Fibroblast of lung (primary cell): ENCODE measurements around the gene CD109.

ENCODE experiments used
- CTCF ChIP-seq, 2 donors: IDR thresholded peaks in 1 of 2; conservative IDR thresholded peaks in 1 of 2; 1 replicate in 1 of 2; 2 replicates in 1 of 2; pipeline ENCODE4 v1.5.1; 2011 to 2012; ENCODE audit warnings: low read length in 2 of 2, control low read depth in 1 of 2, inconsistent platforms in 1 of 2, low read depth in 1 of 2, mild to moderate bottlenecking in 1 of 2
- EZH2 ChIP-seq: IDR thresholded peaks from 2 replicates; pipeline ENCODE4 v1.5.1; 2012; ENCODE audit warnings: low read length, control low read depth, mild to moderate bottlenecking; ENCODE audit errors: missing control alignments

DNA sequence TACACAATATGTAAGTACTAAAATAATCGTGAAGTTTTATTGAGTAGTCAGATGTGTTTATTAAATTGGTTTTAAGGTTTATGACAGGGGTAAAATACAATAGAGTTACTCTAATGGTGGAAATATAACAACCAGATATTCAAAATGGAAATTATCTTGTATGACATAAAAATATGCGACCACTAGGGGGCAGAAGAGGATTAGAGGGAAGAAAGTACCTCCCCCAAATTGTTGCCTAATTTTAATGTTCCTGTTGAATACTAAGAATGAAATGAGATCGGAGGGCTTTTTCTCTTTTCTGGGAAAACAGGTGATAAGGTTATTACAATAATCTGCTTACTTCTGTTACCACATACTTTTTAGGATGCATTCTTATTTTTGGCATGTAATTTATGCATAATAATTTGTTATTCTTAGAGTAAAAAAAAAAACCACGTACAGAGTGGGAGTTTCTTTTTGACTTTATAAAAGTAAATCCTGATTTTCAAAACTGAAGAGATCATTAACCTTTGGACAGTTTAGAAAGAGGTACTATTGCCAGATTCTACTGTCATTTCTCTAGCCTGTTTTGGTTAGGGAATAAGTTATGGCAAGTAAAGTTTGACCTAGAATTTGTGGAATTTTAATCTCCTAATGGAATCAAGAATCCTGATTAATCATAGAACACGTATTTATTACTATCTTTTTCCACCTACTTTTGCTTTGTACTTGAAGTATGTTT, 159.2 kb downstream of the CD109 start:
- TF ChIP-seq EZH2, result no peak
- peak; percentile 55 to 67 for TF ChIP-seq CTCF (conservative IDR thresholded peaks at IDR 0.05 in 1 of 2, IDR thresholded peaks at IDR 0.05 in 1 of 2; ENCODE audit: low read depth in 1 of 2, low read length in 2 of 2)
